Gastroesophageal sphincter (tissue), 4 donors: ENCODE measurements around the gene LENG1. TPM values are rescaled to one million over a fixed set of nuclear protein-coding genes. Genes with fewer than 3 reads are reported as not detected.
"Not testable (repeated sequence)": the region's sequence is repeated elsewhere in the genome, so short reads cannot be mapped to it uniquely, and the experiment has no call there.

Experiments
- ATAC-seq: fragments of 150-250 bp; one replicate; pipeline ENCODE4 v1.9.1; 2016; ENCODE audit warnings: mild to moderate bottlenecking, moderate library complexity
- H3K27ac ChIP-seq, 4 donors: fragments of 200-600 bp; sonication (generic) in 3 of 4; 1 replicate in 3 of 4; 2 replicates in 1 of 4; pipeline ENCODE4 v1.5.1; 2016 to 2019
- H3K27me3 ChIP-seq: fragments of 200-600 bp; sonication (generic); one replicate; pipeline ENCODE4 v1.5.1; 2019
- H3K36me3 ChIP-seq, 2 donors: fragments of 200-600 bp; sonication (generic); one replicate each; pipeline ENCODE4 v1.5.1; 2019; ENCODE audit warnings: control low read depth in 1 of 2
- H3K4me1 ChIP-seq, 3 donors: fragments of 200-600 bp; sonication (generic); 1 replicate in 2 of 3; 2 replicates in 1 of 3; pipeline ENCODE4 v1.5.1; 2016 to 2019; ENCODE audit warnings: control low read depth in 2 of 3
- H3K4me3 ChIP-seq, 2 donors: fragments of 200-600 bp; sonication (generic); one replicate each; pipeline ENCODE4 v1.5.1; 2019; ENCODE audit warnings: mild to moderate bottlenecking in 1 of 2, moderate library complexity in 1 of 2
- H3K9me3 ChIP-seq, 3 donors: fragments of 200-600 bp; sonication (generic); one replicate each; pipeline ENCODE4 v1.5.1; 2017 to 2019; ENCODE audit warnings: control low read depth in 2 of 3
- CTCF ChIP-seq, 4 experiments: fragments of 200-600 bp in 2 of 4; fragments of 450-650 bp in 2 of 4; sonication (generic) in 1 of 4; IDR thresholded peaks; one replicate each; pipeline ENCODE4 v1.5.1; 2017 to 2019; ENCODE audit warnings: antibody characterized with exemption in 4 of 4, mild to moderate bottlenecking in 2 of 4, moderate library complexity in 2 of 4
- EP300 ChIP-seq: sonication (generic); formaldehyde crosslinking; IDR thresholded peaks from one replicate; pipeline ENCODE4 v1.6.1; 2017; ENCODE audit warnings: antibody characterized with exemption, mild to moderate bottlenecking
- POLR2A ChIP-seq, 2 donors: fragments of 450-650 bp; IDR thresholded peaks; one replicate each; pipeline ENCODE4 v1.6.1; 2017; ENCODE audit warnings: antibody characterized with exemption in 2 of 2, mild to moderate bottlenecking in 2 of 2, moderate library complexity in 1 of 2
- POLR2AphosphoS5 ChIP-seq: sonication (generic); formaldehyde crosslinking; IDR thresholded peaks from one replicate; pipeline ENCODE4 v1.6.1; 2017; ENCODE audit warnings: antibody characterized with exemption
- WGBS, 2 donors: methylation state at CpG; one replicate each; pipeline ENCODE4 v1.1.5; 2018; ENCODE audit warnings: low coverage in 1 of 2; 5-methylcytosine and 5-hydroxymethylcytosine counted together
- total RNA-seq, 4 donors: library from RNA; depleted of rRNA; stranded (reverse); fragments of >200 nt; gene quantifications; one replicate each; pipeline ENCODE4 v1.1.0, GENCODE V29; 2016

Gene LENG1
- total RNA-seq, 4 donors from 2014 or later = 8.2 to 12.8 (median 11.1) TPM

DNA sequence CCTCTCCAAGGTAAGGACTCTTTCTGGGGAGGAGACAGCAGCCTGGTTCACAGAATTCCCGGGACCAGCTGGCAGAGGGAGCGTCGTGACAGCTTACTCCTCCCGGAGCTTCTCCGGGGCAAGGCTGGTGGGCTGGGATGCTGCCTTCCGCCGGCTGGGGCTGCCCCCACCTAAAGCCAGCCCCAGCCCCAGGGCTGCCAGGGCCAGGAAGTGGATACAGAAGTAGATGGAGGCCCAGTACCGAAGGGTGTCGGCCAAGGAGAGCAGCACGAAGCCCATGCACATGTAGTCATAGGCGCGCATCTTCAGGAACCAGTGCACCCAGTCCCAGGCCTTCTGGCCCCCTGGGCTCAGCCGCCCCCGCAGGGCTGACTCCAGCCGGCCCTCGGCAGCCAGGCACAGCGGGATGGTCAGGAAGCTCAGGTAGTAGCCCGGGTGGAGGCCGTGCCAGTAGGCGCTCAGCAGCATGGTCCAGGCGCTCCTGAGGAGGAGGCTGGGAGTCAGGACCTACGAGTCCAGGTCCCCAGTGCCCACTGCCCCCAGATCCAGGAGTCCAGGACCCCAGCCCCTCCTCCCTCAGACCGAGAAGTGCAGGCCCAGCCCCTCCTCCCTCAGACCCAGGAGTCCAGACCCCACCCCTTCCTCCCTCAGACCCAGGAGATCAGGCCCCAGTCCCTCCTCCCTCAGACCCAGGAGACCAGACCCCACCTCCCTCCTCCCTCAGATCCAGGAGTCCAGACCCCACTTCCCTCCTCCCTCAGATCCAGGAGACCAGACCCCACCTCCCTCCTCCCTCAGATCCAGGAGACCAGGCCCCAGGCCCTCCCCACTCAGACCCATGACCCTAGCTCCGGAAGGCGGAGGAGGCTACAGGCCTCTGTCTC, 14.7 kb upstream of the LENG1 start:
- 72% methylated on average over 2 of the region's 25 CpGs; no CpG with 5 or more reads in 1 of the 2 donors for WGBS, 2 donors
- H3K4me3 ChIP-seq = no peak overlapping the region
- peaks cover 31% of the 10 kb centered on the region for H3K27me3 ChIP-seq
- no peak overlapping the region for H3K27ac ChIP-seq
- no peak for ATAC-seq
- TF ChIP-seq POLR2AphosphoS5 = no peak
- TF ChIP-seq CTCF (IDR thresholded peaks at IDR 0.05) = no peak
- TF ChIP-seq EP300 = no peak
- no peak for TF ChIP-seq POLR2A (IDR thresholded peaks at IDR 0.05)
- no peaks in the 10 kb centered on the region for H3K9me3 ChIP-seq
- peaks cover 0 to 6% (median 0%) of the 10 kb centered on the region in 3 donors for H3K4me1 ChIP-seq
- H3K36me3 ChIP-seq = peaks cover 0 to 20% of the 10 kb centered on the region in 2 donors

- Histone ChIP-seq H3K4me3 (peak overlapping the region in 1 of 2 donors; percentile 16), H3K4me1 (peaks cover 0 to 8% (median 0%) of the 10 kb centered on the region in 3 donors), H3K27me3 (peaks cover 32% of the 10 kb centered on the region), H3K27ac (peak overlapping the region in 2 of 4 donors; percentile 27 to 36), H3K36me3 (peaks cover 0 to 12% of the 10 kb centered on the region in 2 donors), H3K9me3 (no peaks in the 10 kb centered on the region)
- TF ChIP-seq POLR2A (IDR thresholded peaks at IDR 0.05) = no peak
- no peak for TF ChIP-seq EP300
- TF ChIP-seq POLR2AphosphoS5 = no peak
- TF ChIP-seq CTCF (IDR thresholded peaks at IDR 0.05) = no peak
- WGBS, 2 donors = 58 to 59% methylated on average over 3 to 6 of the region's 15 CpGs
- ATAC-seq = no peak
Observed at GRCh38 chr19:54173359-54173699, 13.8 kb upstream of the LENG1 start.

- Histone ChIP-seq H3K4me1 (peaks cover 0 to 11% (median 0%) of the 10 kb centered on the region in 3 donors), H3K9me3 (no peaks in the 10 kb centered on the region), H3K27me3 (peaks cover 38% of the 10 kb centered on the region), H3K4me3 (peak within 1 kb of the TSS in 1 of 2 donors; percentile 16), H3K27ac (peak within 1 kb of the TSS in 2 of 4 donors; percentile 27 to 40), H3K36me3 (peaks cover 0 to 7% of the 10 kb centered on the region in 2 donors)
- 10 to 60% methylated on average over 1 to 3 of the region's 13 CpGs for WGBS, 2 donors
- ATAC-seq = no peak
- TF ChIP-seq POLR2A (IDR thresholded peaks at IDR 0.05) (no peak), EP300 (no peak), POLR2AphosphoS5 (no peak), CTCF (IDR thresholded peaks at IDR 0.05) (no peak)
Observed at GRCh38 chr19:54172471-54173358, 13.2 kb upstream of the LENG1 start, which contains the start of gene TMC4. TMC4 (minus strand) TSS chr19:54173160; CDS start chr19:54173117, 43 bp downstream.

DNA sequence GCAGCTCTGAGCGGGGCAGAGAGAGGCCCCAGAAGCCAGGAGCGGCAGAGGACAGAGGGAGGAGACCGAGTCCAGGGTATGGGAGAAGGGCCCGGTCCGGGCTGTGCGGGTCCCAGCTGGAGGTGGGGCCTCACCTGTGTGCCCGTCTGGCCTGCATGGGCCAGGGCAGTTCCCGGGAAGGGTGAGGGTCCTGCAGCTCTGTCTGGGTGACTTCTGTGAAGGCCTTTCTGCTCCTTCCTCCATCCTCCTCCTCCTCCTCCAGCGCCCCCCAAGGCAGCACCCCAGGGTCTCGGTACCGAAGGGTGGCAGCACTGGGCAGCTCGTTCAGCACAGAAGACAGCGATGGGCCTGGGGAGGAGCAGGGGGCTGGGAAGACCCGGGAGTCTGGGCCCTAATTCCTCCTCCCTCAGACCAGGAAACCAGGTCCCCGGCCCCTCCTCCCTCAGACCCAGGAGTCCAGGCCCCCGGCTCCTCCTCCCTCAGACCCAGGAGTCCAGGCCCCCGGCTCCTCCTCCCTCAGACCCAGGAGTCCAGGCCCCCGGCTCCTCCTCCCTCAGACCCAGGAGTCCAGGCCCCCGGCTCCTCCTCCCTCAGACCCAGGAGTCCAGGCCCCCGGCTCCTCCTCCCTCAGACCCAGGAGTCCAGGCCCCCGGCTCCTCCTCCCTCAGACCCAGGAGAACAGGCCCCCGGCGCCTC, 12.4 kb upstream of the LENG1 start:
- peaks cover 46% of the 10 kb centered on the region for H3K27me3 ChIP-seq
- not testable (repeated sequence) for H3K9me3 ChIP-seq, H3K4me3 ChIP-seq, ATAC-seq, H3K36me3 ChIP-seq
- peak overlapping the region in 1 of 4 donors; percentile 40 for H3K27ac ChIP-seq
- 70 to 100% methylated on average over 3 to 5 of the region's 23 CpGs for WGBS, 2 donors
- H3K4me1 ChIP-seq = peaks cover 0 to 11% (median 0%) of the 10 kb centered on the region in 3 donors
